HEK293 (cell line): Measurements from ENCODE around the gene PLAAT4.
A peak's percentile ranks its signal among the peaks of the same experiment; 100 is the strongest.

Experiments
- CTCF ChIA-PET: fragments of 350-600 bp; formaldehyde crosslinking; extraction: SDS; loops from one replicate; lab custom pipeline; 2021; ENCODE audit warnings: antibody characterized with exemption; lab: Yijun Ruan, JAX
- POLR2A ChIA-PET: fragments of 300-600 bp; formaldehyde crosslinking; extraction: SDS; loops from one replicate; lab custom pipeline; 2020; ENCODE audit warnings: antibody characterized with exemption, inconsistent platforms; lab: Yijun Ruan, JAX
- H3K27ac ChIP-seq: fragments of 200-500 bp; sonication (Bioruptor generic); 2 replicates; pipeline ENCODE4 v1.5.1; 2014; ENCODE audit warnings: low read depth, low read length, control low read depth, inconsistent platforms; ENCODE audit errors: extremely low read depth
- H3K36me3 ChIP-seq, 2 experiments: fragments of 200-500 bp in 1 of 2; sonication (Bioruptor generic) in 1 of 2; 1 replicate in 1 of 2; 2 replicates in 1 of 2; pipeline ENCODE4 v1.5.1; 2014 to 2017; ENCODE audit warnings: inconsistent platforms in 2 of 2, low read length in 2 of 2; ENCODE audit not compliant: control insufficient read depth in 2 of 2, insufficient read depth in 1 of 2
- H3K4me1 ChIP-seq: fragments of 200-500 bp; sonication (Bioruptor generic); 2 replicates; pipeline ENCODE4 v1.5.1; 2014; ENCODE audit warnings: mild to moderate bottlenecking, low read length, inconsistent platforms; ENCODE audit not compliant: control insufficient read depth, insufficient read depth
- H3K4me3 ChIP-seq: 2 replicates; pipeline ENCODE4 v1.5.1; 2011; ENCODE audit warnings: low read depth, mild to moderate bottlenecking, control low read depth, low read length, moderate library complexity
- H3K9me3 ChIP-seq: fragments of 200-500 bp; sonication (Bioruptor generic); 2 replicates; pipeline ENCODE4 v1.5.1; 2014; ENCODE audit warnings: low read depth, low read length, inconsistent platforms; ENCODE audit not compliant: control insufficient read depth, insufficient read depth
- KLF7 ChIP-seq: fragments of 450-650 bp; formaldehyde crosslinking; IDR thresholded peaks from 2 replicates; pipeline ENCODE4 v1.5.1; 2016; ENCODE audit warnings: missing biosample characterization, missing genetic modification characterization, borderline replicate concordance
- PRDM1 ChIP-seq: fragments of 450-650 bp; formaldehyde crosslinking; IDR thresholded peaks from 2 replicates; pipeline ENCODE4; 2016; ENCODE audit warnings: missing biosample characterization, missing genetic modification characterization
- PRDM6 ChIP-seq: fragments of 450-650 bp; formaldehyde crosslinking; IDR thresholded peaks from 2 replicates; pipeline ENCODE4 v1.5.1; 2017; ENCODE audit warnings: missing biosample characterization, missing genetic modification characterization
- WT1 ChIP-seq: fragments of 450-650 bp; formaldehyde crosslinking; IDR thresholded peaks from 2 replicates; pipeline ENCODE4 v1.5.1; 2016; ENCODE audit warnings: missing biosample characterization, missing genetic modification characterization
- ZFHX2 ChIP-seq: fragments of 450-650 bp; formaldehyde crosslinking; conservative IDR thresholded peaks from 2 replicates; pipeline ENCODE4 v1.5.1; 2016; ENCODE audit warnings: missing biosample characterization, missing genetic modification characterization
- ZNF146 ChIP-seq: fragments of 450-650 bp; formaldehyde crosslinking; IDR thresholded peaks from 2 replicates; pipeline ENCODE4 v1.5.1; 2016; ENCODE audit warnings: missing biosample characterization, missing genetic modification characterization
- ZNF221 ChIP-seq: fragments of 450-650 bp; formaldehyde crosslinking; IDR thresholded peaks from 2 replicates; pipeline ENCODE4 v1.5.1; 2017; ENCODE audit warnings: missing biosample characterization, missing genetic modification characterization, borderline replicate concordance
- ZNF23 ChIP-seq: fragments of 450-650 bp; formaldehyde crosslinking; IDR thresholded peaks from 2 replicates; pipeline ENCODE4 v1.5.1; 2016; ENCODE audit warnings: missing biosample characterization, missing genetic modification characterization, borderline replicate concordance
- ZNF341 ChIP-seq: fragments of 450-650 bp; formaldehyde crosslinking; IDR thresholded peaks from 2 replicates; pipeline ENCODE4; 2016; ENCODE audit warnings: low read depth, missing biosample characterization, missing genetic modification characterization
- ZNF354C ChIP-seq: fragments of 450-650 bp; formaldehyde crosslinking; IDR thresholded peaks from 2 replicates; pipeline ENCODE4 v1.5.1; 2016; ENCODE audit warnings: missing biosample characterization, missing genetic modification characterization, low read depth, borderline replicate concordance
- ZNF366 ChIP-seq: fragments of 450-650 bp; formaldehyde crosslinking; conservative IDR thresholded peaks from 2 replicates; pipeline ENCODE4 v1.5.1; 2016; ENCODE audit warnings: missing biosample characterization, missing genetic modification characterization
- ZNF513 ChIP-seq: fragments of 450-650 bp; IDR thresholded peaks from 2 replicates; pipeline ENCODE4 v1.5.1; 2018; ENCODE audit warnings: missing biosample characterization, missing genetic modification characterization
- ZNF596 ChIP-seq: fragments of 450-650 bp; IDR thresholded peaks from 2 replicates; pipeline ENCODE4 v1.5.0; 2018; ENCODE audit warnings: missing biosample characterization, mild to moderate bottlenecking, missing genetic modification characterization, moderate library complexity
- ZNF621 ChIP-seq: fragments of 450-650 bp; formaldehyde crosslinking; IDR thresholded peaks from 2 replicates; pipeline ENCODE4 v1.5.1; 2017; ENCODE audit warnings: missing biosample characterization, missing genetic modification characterization
- ZNF747 ChIP-seq: fragments of 450-650 bp; formaldehyde crosslinking; IDR thresholded peaks from 2 replicates; pipeline ENCODE4 v1.5.1; 2016; ENCODE audit warnings: missing biosample characterization, missing genetic modification characterization
- ZNF768 ChIP-seq: fragments of 450-650 bp; formaldehyde crosslinking; IDR thresholded peaks from 2 replicates; pipeline ENCODE4 v1.5.1; 2018; ENCODE audit warnings: missing biosample characterization, mild to moderate bottlenecking, missing genetic modification characterization
- ZNF830 ChIP-seq: fragments of 450-650 bp; IDR thresholded peaks from 2 replicates; pipeline ENCODE4 v1.5.0; 2018; ENCODE audit warnings: missing biosample characterization, missing genetic modification characterization, low read depth, mild to moderate bottlenecking, moderate library complexity

Gene PLAAT4

GRCh38 chr11:63567044-63567840 lies 30.6 kb downstream of the PLAAT4 start (continued):
- TF ChIP-seq ZNF221, result no peak
- peak; percentile 63 for TF ChIP-seq ZFHX2 (tag by site-specific recombination)
- TF ChIP-seq PRDM6 (tag by site-specific recombination), result no peak
- TF ChIP-seq ZNF768, result no peak

GRCh38 chr11:63569570-63569969 lies 33.0 kb downstream of the PLAAT4 start:
- H3K27ac ChIP-seq, result no peak overlapping the region
- no peaks in the 10 kb centered on the region for H3K9me3 ChIP-seq
- H3K36me3 ChIP-seq, result peaks cover 0 to 10% of the 10 kb centered on the region in 2 experiments; a peak in 1 of 3 replicates
- no peak for TF ChIP-seq ZNF830 (tag by site-specific recombination)
- no peak for TF ChIP-seq ZNF596 (tag by site-specific recombination)
- no peak for TF ChIP-seq ZNF341
- TF ChIP-seq ZNF146 (tag by site-specific recombination), result no peak
- TF ChIP-seq ZNF621, result no peak
- H3K4me3 ChIP-seq, result no peak overlapping the region
- ChIA-PET CTCF (interaction anchor here (0.6 kb wide), 1 partner anchor 23 kb away, joined by 3 read pairs; no protein-coding TSS in a partner anchor), POLR2A (no interaction called here)
- no peaks in the 10 kb centered on the region for H3K4me1 ChIP-seq

GRCh38 chr11:63572026-63572688 lies 35.5 kb downstream of the PLAAT4 start:
- ChIA-PET POLR2A (no interaction called here), CTCF (interaction anchor here (1.3 kb wide), 1 partner anchor 93 kb away, joined by 3 read pairs; no protein-coding TSS in a partner anchor)
- TF ChIP-seq ZNF513 (no peak), WT1 (tag by site-specific recombination) (no peak), ZNF23 (tag by site-specific recombination) (no peak), ZNF354C (tag by site-specific recombination) (no peak), ZNF366 (peak; percentile 97), KLF7 (tag by site-specific recombination) (no peak), PRDM1 (tag by site-specific recombination) (peak; percentile 46; the same call in 1 of the 2 replicates), ZNF747 (no peak)
- Histone ChIP-seq H3K27ac (no peak overlapping the region), H3K4me1 (no peaks in the 10 kb centered on the region), H3K9me3 (no peaks in the 10 kb centered on the region), H3K36me3 (peaks cover 0 to 10% of the 10 kb centered on the region in 2 experiments; a peak in 1 of 3 replicates), H3K4me3 (no peak overlapping the region)
